GM23338 (cell line): ENCODE results near the gene TSHZ2. TPM values are rescaled to one million over a fixed set of nuclear protein-coding genes. Genes with fewer than 3 reads are reported as not detected.

Experiments
- ATAC-seq: fragments of 200-7000 bp; cut with Tn5 transposase; 3 replicates; pipeline ENCODE4 v1.9.1; 2020
- DNase-seq: peaks from one replicate; pipeline ENCODE4 v3.0.0-alpha.2; 2015; ENCODE audit warnings: low spot score
- H2AFZ ChIP-seq: fragments of 200-600 bp; sonication (generic); 2 replicates; pipeline ENCODE4 v1.8.0; 2016; ENCODE audit warnings: antibody characterized with exemption, mild to moderate bottlenecking, moderate library complexity
- H3F3A ChIP-seq: fragments of 200-600 bp; sonication (generic); replicated peaks from 2 replicates; pipeline ENCODE4 v1.8.0; 2017; ENCODE audit warnings: antibody characterized with exemption, mixed run types, low read depth
- H3K27ac ChIP-seq: fragments of 200-600 bp; sonication (generic); 2 replicates; pipeline ENCODE4 v1.6.1; 2016; ENCODE audit warnings: low read depth
- H3K27me3 ChIP-seq: fragments of 200-600 bp; sonication (generic); 2 replicates; pipeline ENCODE4 v1.8.0; 2016; ENCODE audit warnings: mild to moderate bottlenecking, mixed run types, moderate library complexity; ENCODE audit not compliant: insufficient read depth
- H3K36me3 ChIP-seq: fragments of 200-600 bp; sonication (generic); 2 replicates; pipeline ENCODE4 v1.8.0; 2016; ENCODE audit warnings: mild to moderate bottlenecking; ENCODE audit not compliant: insufficient read depth
- H3K4me1 ChIP-seq: fragments of 200-600 bp; sonication (generic); 2 replicates; pipeline ENCODE4 v1.8.0; 2016; ENCODE audit warnings: mild to moderate bottlenecking, moderate library complexity; ENCODE audit not compliant: insufficient read depth
- H3K4me2 ChIP-seq: fragments of 200-600 bp; sonication (generic); 2 replicates; pipeline ENCODE4 v1.7.1; 2017; ENCODE audit warnings: mixed run types
- H3K4me3 ChIP-seq: fragments of 200-600 bp; sonication (generic); 2 replicates; pipeline ENCODE4 v1.6.1; 2016; ENCODE audit warnings: mixed run types
- H3K79me2 ChIP-seq: fragments of 200-600 bp; sonication (generic); replicated peaks from 2 replicates; pipeline ENCODE4 v1.8.0; 2017; ENCODE audit warnings: mild to moderate bottlenecking; ENCODE audit not compliant: insufficient read depth
- H3K9me2 ChIP-seq: fragments of 200-600 bp; sonication (generic); 2 replicates; pipeline ENCODE4 v1.8.0; 2017; ENCODE audit not compliant: insufficient read depth
- H4K20me1 ChIP-seq: fragments of 200-600 bp; sonication (generic); replicated peaks from 2 replicates; pipeline ENCODE4 v1.8.0; 2017; ENCODE audit warnings: mild to moderate bottlenecking; ENCODE audit not compliant: insufficient read depth
- H3K27ac Mint-ChIP-seq: 2 replicates; pipeline ENCODE4 v1.8.0; 2020; ENCODE audit warnings: inconsistent platforms, mild to moderate bottlenecking, moderate library complexity, mixed read lengths
- H3K27me3 Mint-ChIP-seq: 3 replicates; pipeline ENCODE4 v1.8.0; 2022; ENCODE audit warnings: low read depth, mild to moderate bottlenecking, moderate library complexity, mixed read lengths, inconsistent platforms; ENCODE audit not compliant: insufficient read depth, poor library complexity
- H3K36me3 Mint-ChIP-seq: 3 replicates; pipeline ENCODE4 v1.8.0; 2021; ENCODE audit warnings: low read depth, mild to moderate bottlenecking, inconsistent platforms, moderate library complexity, mixed read lengths
- H3K4me1 Mint-ChIP-seq: 3 replicates; pipeline ENCODE4 v1.8.0; 2020; ENCODE audit warnings: mild to moderate bottlenecking, inconsistent platforms, mixed read lengths
- H3K4me3 Mint-ChIP-seq: 3 replicates; pipeline ENCODE4 v1.8.0; 2021; ENCODE audit warnings: moderate library complexity, mild to moderate bottlenecking, inconsistent platforms, mixed read lengths
- H3K9me3 Mint-ChIP-seq: 3 replicates; pipeline ENCODE4 v1.8.0; 2020; ENCODE audit warnings: moderate library complexity, mild to moderate bottlenecking, inconsistent platforms, mixed read lengths
- CREB1 ChIP-seq: fragments of 250-450 bp; sonication (Bioruptor Pico); IDR thresholded peaks from 2 replicates; pipeline ENCODE4 v1.5.0; 2020; ENCODE audit warnings: low read depth, mild to moderate bottlenecking, moderate library complexity
- ETS1 ChIP-seq: IDR thresholded peaks from 2 replicates; pipeline ENCODE4 v1.6.1; 2016; ENCODE audit warnings: antibody characterized with exemption
- EZH2 ChIP-seq: fragments of 200-600 bp; sonication (generic); IDR thresholded peaks from one replicate; pipeline ENCODE4 v1.8.0; 2017; ENCODE audit warnings: antibody characterized with exemption, mild to moderate bottlenecking, low read depth; ENCODE audit not compliant: unreplicated experiment
- EZH2phosphoT487 ChIP-seq: fragments of 200-600 bp; sonication (generic); IDR thresholded peaks from one replicate; pipeline ENCODE4 v1.8.1; 2018; ENCODE audit warnings: antibody characterized with exemption; ENCODE audit not compliant: unreplicated experiment
- JUNB ChIP-seq: IDR thresholded peaks from one replicate; pipeline ENCODE4 v1.6.1; 2016; ENCODE audit warnings: antibody characterized with exemption; ENCODE audit not compliant: unreplicated experiment
- NANOG ChIP-seq: IDR thresholded peaks from 2 replicates; pipeline ENCODE4 v1.6.1; 2016; ENCODE audit warnings: antibody characterized with exemption, borderline replicate concordance
- REST ChIP-seq: IDR thresholded peaks from one replicate; pipeline ENCODE4 v1.6.1; 2018; ENCODE audit warnings: antibody characterized with exemption; ENCODE audit not compliant: unreplicated experiment
- STAT1 ChIP-seq: IDR thresholded peaks from one replicate; pipeline ENCODE4 v1.6.1; 2016; ENCODE audit warnings: antibody characterized with exemption; ENCODE audit not compliant: unreplicated experiment
- ZNF114 ChIP-seq: fragments of 250-450 bp; sonication (Bioruptor Pico); IDR thresholded peaks from 2 replicates; pipeline ENCODE4 v1.5.0; 2020; ENCODE audit warnings: mild to moderate bottlenecking, moderate library complexity
- ZNF331 ChIP-seq: fragments of 250-450 bp; sonication (Bioruptor Pico); IDR thresholded peaks from 2 replicates; pipeline ENCODE4 v1.5.0; 2020; ENCODE audit warnings: low read depth, mild to moderate bottlenecking, moderate library complexity
- polyA plus RNA-seq: library from polyadenylated mRNA; unstranded; fragments of >200 nt; fragmentation: Nextera tagmentation; extraction: Ambion mirVana; gene quantifications from 2 replicates; pipeline ENCODE4 v1.2.1, GENCODE V29; 2016
- total RNA-seq: library from RNA; depleted of rRNA; stranded (reverse); fragments of >200 nt; shearing (Covaris generic); gene quantifications from 2 replicates; pipeline ENCODE4 v1.2.3, GENCODE V29; 2014
- TF ChIP-seq, protein P1 (sequence below): fragments of 250-450 bp; sonication (Bioruptor Pico); IDR thresholded peaks from 2 replicates; pipeline ENCODE4 v1.5.0; 2020; ENCODE audit warnings: mild to moderate bottlenecking, moderate library complexity

TSHZ2 gene
- total and polyA plus RNA-seq, 2 experiments from 2014 or later = 0.49 to 1.3 TPM

DNA sequence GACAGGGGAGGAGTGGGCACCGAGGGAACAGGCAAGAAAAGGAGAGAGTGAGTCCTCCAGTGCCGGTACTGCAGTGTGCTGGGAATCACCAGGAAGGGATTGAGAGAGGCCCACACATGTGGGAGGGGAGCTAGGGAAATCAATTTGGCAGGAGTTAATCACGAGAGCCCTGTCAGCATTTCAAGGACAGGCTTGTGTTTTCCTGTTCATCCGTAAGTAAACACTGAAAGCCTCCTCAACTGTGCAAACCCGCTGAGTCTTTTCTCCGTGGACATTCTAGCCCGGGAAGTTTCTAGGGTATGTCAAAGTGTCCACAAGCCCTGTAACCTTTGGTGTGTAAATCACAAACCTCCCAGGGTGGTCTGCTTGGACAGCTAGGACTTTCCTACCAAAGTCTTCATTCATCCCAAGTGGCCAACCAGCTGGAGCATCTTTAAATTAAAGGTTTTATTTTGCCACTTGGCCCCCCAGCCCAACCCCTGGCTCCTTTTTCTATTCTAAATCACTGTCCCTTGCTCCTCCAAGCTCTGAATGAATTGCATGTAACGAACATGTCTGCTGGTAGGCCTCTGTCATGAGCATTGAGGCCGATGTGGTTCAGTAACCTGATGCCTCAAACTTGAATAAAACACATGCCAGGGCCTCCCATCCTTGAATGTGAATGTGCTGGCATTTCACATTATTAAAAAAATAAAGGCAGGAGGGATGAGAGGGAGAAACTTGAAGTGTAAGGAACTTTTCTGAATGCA is 472.4 kb downstream of the TSHZ2 start:
- H3K79me2 ChIP-seq = no peaks in the 10 kb centered on the region
- no peaks in the 10 kb centered on the region for H3K36me3 ChIP-seq
- Mint-ChIP-seq H3K27ac (no peak overlapping the region), H3K4me3 (no peak overlapping the region), H3K4me1 (peaks cover 2% of the 10 kb centered on the region; the same call in 2 of the 3 replicates), H3K27me3 (peaks cover 3% of the 10 kb centered on the region), H3K36me3 (peaks cover 13% of the 10 kb centered on the region; the same call in 2 of the 3 replicates), H3K9me3 (peaks cover 25% of the 10 kb centered on the region)
- no peak for TF ChIP-seq EZH2
- TF ChIP-seq ZNF331 (CRISPR knock-in tag) = no peak
- no peak for TF ChIP-seq ETS1
- no peak for TF ChIP-seq STAT1
- no peak for TF ChIP-seq EZH2phosphoT487
- TF ChIP-seq, protein P1, sequence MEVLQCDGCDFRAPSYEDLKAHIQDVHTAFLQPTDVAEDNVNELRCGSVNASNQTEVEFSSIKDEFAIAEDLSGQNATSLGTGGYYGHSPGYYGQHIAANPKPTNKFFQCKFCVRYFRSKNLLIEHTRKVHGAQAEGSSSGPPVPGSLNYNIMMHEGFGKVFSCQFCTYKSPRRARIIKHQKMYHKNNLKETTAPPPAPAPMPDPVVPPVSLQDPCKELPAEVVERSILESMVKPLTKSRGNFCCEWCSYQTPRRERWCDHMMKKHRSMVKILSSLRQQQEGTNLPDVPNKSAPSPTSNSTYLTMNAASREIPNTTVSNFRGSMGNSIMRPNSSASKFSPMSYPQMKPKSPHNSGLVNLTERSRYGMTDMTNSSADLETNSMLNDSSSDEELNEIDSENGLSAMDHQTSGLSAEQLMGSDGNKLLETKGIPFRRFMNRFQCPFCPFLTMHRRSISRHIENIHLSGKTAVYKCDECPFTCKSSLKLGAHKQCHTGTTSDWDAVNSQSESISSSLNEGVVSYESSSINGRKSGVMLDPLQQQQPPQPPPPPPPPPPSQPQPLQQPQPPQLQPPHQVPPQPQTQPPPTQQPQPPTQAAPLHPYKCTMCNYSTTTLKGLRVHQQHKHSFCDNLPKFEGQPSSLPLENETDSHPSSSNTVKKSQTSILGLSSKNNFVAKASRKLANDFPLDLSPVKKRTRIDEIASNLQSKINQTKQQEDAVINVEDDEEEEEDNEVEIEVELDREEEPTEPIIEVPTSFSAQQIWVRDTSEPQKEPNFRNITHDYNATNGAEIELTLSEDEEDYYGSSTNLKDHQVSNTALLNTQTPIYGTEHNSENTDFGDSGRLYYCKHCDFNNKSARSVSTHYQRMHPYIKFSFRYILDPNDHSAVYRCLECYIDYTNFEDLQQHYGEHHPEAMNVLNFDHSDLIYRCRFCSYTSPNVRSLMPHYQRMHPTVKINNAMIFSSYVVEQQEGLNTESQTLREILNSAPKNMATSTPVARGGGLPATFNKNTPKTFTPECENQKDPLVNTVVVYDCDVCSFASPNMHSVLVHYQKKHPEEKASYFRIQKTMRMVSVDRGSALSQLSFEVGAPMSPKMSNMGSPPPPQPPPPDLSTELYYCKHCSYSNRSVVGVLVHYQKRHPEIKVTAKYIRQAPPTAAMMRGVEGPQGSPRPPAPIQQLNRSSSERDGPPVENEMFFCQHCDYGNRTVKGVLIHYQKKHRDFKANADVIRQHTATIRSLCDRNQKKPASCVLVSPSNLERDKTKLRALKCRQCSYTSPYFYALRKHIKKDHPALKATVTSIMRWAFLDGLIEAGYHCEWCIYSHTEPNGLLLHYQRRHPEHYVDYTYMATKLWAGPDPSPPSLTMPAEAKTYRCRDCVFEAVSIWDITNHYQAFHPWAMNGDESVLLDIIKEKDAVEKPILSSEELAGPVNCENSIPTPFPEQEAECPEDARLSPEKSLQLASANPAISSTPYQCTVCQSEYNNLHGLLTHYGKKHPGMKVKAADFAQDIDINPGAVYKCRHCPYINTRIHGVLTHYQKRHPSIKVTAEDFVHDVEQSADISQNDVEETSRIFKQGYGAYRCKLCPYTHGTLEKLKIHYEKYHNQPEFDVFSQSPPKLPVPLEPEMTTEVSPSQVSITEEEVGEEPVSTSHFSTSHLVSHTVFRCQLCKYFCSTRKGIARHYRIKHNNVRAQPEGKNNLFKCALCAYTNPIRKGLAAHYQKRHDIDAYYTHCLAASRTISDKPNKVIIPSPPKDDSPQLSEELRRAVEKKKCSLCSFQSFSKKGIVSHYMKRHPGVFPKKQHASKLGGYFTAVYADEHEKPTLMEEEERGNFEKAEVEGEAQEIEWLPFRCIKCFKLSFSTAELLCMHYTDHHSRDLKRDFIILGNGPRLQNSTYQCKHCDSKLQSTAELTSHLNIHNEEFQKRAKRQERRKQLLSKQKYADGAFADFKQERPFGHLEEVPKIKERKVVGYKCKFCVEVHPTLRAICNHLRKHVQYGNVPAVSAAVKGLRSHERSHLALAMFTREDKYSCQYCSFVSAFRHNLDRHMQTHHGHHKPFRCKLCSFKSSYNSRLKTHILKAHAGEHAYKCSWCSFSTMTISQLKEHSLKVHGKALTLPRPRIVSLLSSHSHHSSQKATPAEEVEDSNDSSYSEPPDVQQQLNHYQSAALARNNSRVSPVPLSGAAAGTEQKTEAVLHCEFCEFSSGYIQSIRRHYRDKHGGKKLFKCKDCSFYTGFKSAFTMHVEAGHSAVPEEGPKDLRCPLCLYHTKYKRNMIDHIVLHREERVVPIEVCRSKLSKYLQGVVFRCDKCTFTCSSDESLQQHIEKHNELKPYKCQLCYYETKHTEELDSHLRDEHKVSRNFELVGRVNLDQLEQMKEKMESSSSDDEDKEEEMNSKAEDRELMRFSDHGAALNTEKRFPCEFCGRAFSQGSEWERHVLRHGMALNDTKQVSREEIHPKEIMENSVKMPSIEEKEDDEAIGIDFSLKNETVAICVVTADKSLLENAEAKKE (CRISPR knock-in tag) = no peak
- no peak for TF ChIP-seq ZNF114 (CRISPR knock-in tag)
- no peak for TF ChIP-seq JUNB
- no peak for TF ChIP-seq CREB1 (CRISPR knock-in tag)
- TF ChIP-seq NANOG = no peak
- TF ChIP-seq REST = no peak
- 0 out of 2 replicates have a peak, but pooled peaks cover 3% of the 10 kb centered on the region for H3K9me2 ChIP-seq
- H3K27ac ChIP-seq = no peak overlapping the region
- no peaks in the 10 kb centered on the region; the same call in 1 of the 2 replicates for H3K4me1 ChIP-seq
- H3K4me2 ChIP-seq = no peak overlapping the region
- H3F3A ChIP-seq = no peaks in the 10 kb centered on the region
- ATAC-seq (no peak), DNase-seq (no peak)
- H4K20me1 ChIP-seq = no peaks in the 10 kb centered on the region
- no peak overlapping the region; the same call in 1 of the 2 replicates for H2AFZ ChIP-seq
- no peaks in the 10 kb centered on the region for H3K27me3 ChIP-seq
- H3K4me3 ChIP-seq = no peak overlapping the region
